Loucy (cell line): ENCODE measurements around the gene VWF.

Experiments
- H2AFZ ChIP-seq: fragments of 200-600 bp; sonication (generic); 2 replicates; pipeline ENCODE4 v1.6.0; 2016; ENCODE audit warnings: antibody characterized with exemption, mild to moderate bottlenecking, low read length, moderate library complexity
- H3F3A ChIP-seq: fragments of 200-600 bp; 2 replicates; pipeline ENCODE4 v1.6.0; 2016; ENCODE audit warnings: antibody characterized with exemption, low read depth, mild to moderate bottlenecking
- H3K27me3 ChIP-seq: fragments of 200-600 bp; sonication (generic); 2 replicates; pipeline ENCODE4 v1.6.1; 2014; ENCODE audit warnings: low read length, mild to moderate bottlenecking; ENCODE audit not compliant: insufficient read depth, poor library complexity, severe bottlenecking
- H3K36me3 ChIP-seq: fragments of 200-600 bp; sonication (generic); 2 replicates; pipeline ENCODE4 v1.6.1; 2016; ENCODE audit warnings: low read length; ENCODE audit not compliant: insufficient read depth
- H3K4me1 ChIP-seq: fragments of 200-600 bp; sonication (generic); 2 replicates; pipeline ENCODE4 v1.5.1; 2014; ENCODE audit warnings: low read length, mild to moderate bottlenecking; ENCODE audit not compliant: insufficient read depth, poor library complexity, severe bottlenecking
- H3K4me2 ChIP-seq: fragments of 200-600 bp; sonication (generic); 2 replicates; pipeline ENCODE4 v1.6.0; 2014; ENCODE audit warnings: antibody characterized with exemption, low read length, low read depth, mild to moderate bottlenecking; ENCODE audit not compliant: poor library complexity, severe bottlenecking
- H3K4me3 ChIP-seq: fragments of 200-600 bp; sonication (generic); 2 replicates; pipeline ENCODE4 v1.5.1; 2014; ENCODE audit warnings: low read length, mild to moderate bottlenecking, mixed read lengths; ENCODE audit not compliant: poor library complexity, severe bottlenecking
- H3K79me2 ChIP-seq: fragments of 200-600 bp; sonication (generic); 2 replicates; pipeline ENCODE4 v1.6.1; 2014; ENCODE audit warnings: low read length; ENCODE audit not compliant: insufficient read depth
- H3K9ac ChIP-seq: fragments of 200-600 bp; sonication (generic); 2 replicates; pipeline ENCODE4 v1.6.0; 2014; ENCODE audit warnings: mild to moderate bottlenecking, low read depth, low read length, moderate library complexity; ENCODE audit not compliant: poor library complexity, severe bottlenecking
- H3K9me2 ChIP-seq: fragments of 200-600 bp; sonication (generic); replicated peaks from 2 replicates; pipeline ENCODE4 v1.6.1; 2016; ENCODE audit warnings: low read depth, low read length, mixed read lengths
- H3K9me3 ChIP-seq: fragments of 200-600 bp; sonication (generic); 2 replicates; pipeline ENCODE4 v1.6.1; 2014; ENCODE audit warnings: mild to moderate bottlenecking, antibody characterized with exemption, low read length, low read depth; ENCODE audit not compliant: insufficient read depth
- H4K20me1 ChIP-seq: fragments of 200-600 bp; sonication (generic); 2 replicates; pipeline ENCODE4 v1.6.0; 2014; ENCODE audit warnings: antibody characterized with exemption, low read length, mild to moderate bottlenecking; ENCODE audit not compliant: insufficient read depth, poor library complexity, severe bottlenecking
- EZH2phosphoT487 ChIP-seq: fragments of 200-600 bp; IDR thresholded peaks from 2 replicates; pipeline ENCODE4 v1.6.1; 2018; ENCODE audit warnings: antibody characterized with exemption, mild to moderate bottlenecking, moderate library complexity, borderline replicate concordance
- TF ChIP-seq, protein P1 (sequence below): fragments of 200-600 bp; sonication (generic); conservative IDR thresholded peaks from 2 replicates; pipeline ENCODE4 v1.5.1; 2014; ENCODE audit warnings: mild to moderate bottlenecking, antibody characterized with exemption, low read length

Gene VWF

GRCh38 chr12:5901416-5901815 is 223.1 kb downstream of the VWF start:
- Histone ChIP-seq H3K9me3 (no peaks in the 10 kb centered on the region), H3K9me2 (no peaks in the 10 kb centered on the region), H3K4me2 (no peak overlapping the region), H3F3A (no peaks in the 10 kb centered on the region), H3K79me2 (no peaks in the 10 kb centered on the region), H4K20me1 (no peaks in the 10 kb centered on the region), H3K27me3 (no peaks in the 10 kb centered on the region), H2AFZ (no peak overlapping the region), H3K9ac (no peak overlapping the region), H3K4me3 (no peak overlapping the region), H3K4me1 (peaks cover 9% of the 10 kb centered on the region), H3K36me3 (no peaks in the 10 kb centered on the region)
- no peak for TF ChIP-seq EZH2phosphoT487
- TF ChIP-seq, protein P1, sequence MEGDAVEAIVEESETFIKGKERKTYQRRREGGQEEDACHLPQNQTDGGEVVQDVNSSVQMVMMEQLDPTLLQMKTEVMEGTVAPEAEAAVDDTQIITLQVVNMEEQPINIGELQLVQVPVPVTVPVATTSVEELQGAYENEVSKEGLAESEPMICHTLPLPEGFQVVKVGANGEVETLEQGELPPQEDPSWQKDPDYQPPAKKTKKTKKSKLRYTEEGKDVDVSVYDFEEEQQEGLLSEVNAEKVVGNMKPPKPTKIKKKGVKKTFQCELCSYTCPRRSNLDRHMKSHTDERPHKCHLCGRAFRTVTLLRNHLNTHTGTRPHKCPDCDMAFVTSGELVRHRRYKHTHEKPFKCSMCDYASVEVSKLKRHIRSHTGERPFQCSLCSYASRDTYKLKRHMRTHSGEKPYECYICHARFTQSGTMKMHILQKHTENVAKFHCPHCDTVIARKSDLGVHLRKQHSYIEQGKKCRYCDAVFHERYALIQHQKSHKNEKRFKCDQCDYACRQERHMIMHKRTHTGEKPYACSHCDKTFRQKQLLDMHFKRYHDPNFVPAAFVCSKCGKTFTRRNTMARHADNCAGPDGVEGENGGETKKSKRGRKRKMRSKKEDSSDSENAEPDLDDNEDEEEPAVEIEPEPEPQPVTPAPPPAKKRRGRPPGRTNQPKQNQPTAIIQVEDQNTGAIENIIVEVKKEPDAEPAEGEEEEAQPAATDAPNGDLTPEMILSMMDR, result no peak

DNA sequence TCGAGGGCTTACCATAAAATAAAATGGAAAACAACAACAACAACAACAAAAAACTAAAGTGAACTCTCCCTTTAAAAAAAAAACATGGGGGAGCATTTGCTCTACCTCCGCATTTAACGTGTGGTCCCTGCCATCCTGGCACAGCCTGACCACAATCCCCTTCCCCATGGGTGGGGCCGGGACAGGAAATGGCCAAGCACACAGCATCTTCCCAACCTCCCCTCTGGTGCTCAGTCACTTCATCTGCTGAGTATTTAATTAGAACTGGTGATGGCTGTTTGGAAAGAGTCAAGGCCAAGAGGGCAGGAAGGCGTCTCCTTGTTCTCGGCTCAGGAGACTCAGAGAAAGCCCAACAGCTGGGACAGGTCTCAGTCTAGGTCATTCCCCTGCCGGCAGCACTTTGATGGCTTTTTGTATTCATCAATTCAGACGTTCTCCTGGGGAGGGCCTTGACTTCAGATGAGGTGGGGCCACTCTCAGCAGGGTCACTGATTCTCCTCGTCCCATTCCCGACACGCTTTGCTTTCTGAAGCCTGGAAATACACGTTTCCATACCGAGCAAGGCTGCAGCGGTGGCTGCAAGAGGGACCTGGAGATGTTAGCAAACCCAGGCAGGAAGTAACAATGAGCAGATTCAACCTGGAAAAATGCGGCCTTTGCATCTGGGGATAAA is 223.8 kb downstream of the VWF start:
- Histone ChIP-seq H3F3A (no peaks in the 10 kb centered on the region), H3K4me2 (no peak overlapping the region), H4K20me1 (no peaks in the 10 kb centered on the region), H3K27me3 (no peaks in the 10 kb centered on the region), H3K4me3 (no peak overlapping the region), H3K9me2 (no peaks in the 10 kb centered on the region), H3K79me2 (no peaks in the 10 kb centered on the region), H3K36me3 (no peaks in the 10 kb centered on the region), H3K4me1 (peaks cover 9% of the 10 kb centered on the region), H2AFZ (no peak overlapping the region), H3K9ac (no peak overlapping the region), H3K9me3 (no peaks in the 10 kb centered on the region)
- TF ChIP-seq, protein P1, result no peak
- TF ChIP-seq EZH2phosphoT487, result no peak

GRCh38 chr12:5900076-5900475 is 224.4 kb downstream of the VWF start:
- H3K27me3 ChIP-seq, result no peaks in the 10 kb centered on the region
- no peak overlapping the region for H3K4me2 ChIP-seq
- TF ChIP-seq EZH2phosphoT487, result no peak
- TF ChIP-seq, protein P1, result no peak
- H3F3A ChIP-seq, result no peaks in the 10 kb centered on the region
- no peaks in the 10 kb centered on the region for H4K20me1 ChIP-seq
- no peak overlapping the region for H3K4me3 ChIP-seq
- H3K9ac ChIP-seq, result no peak overlapping the region
- no peak overlapping the region for H2AFZ ChIP-seq
- H3K9me3 ChIP-seq, result no peaks in the 10 kb centered on the region
- peaks cover 9% of the 10 kb centered on the region for H3K4me1 ChIP-seq
- H3K79me2 ChIP-seq, result no peaks in the 10 kb centered on the region
- no peaks in the 10 kb centered on the region for H3K9me2 ChIP-seq
- no peaks in the 10 kb centered on the region for H3K36me3 ChIP-seq
